NOMO-1 treated with DMSO at 0.1 percent for 48 hours (cell line): ENCODE results near the gene UBN1.
"Not testable (repeated sequence)": the region's sequence is repeated elsewhere in the genome, so short reads cannot be mapped to it uniquely, and the experiment has no call there.

Experiments used
- DNase-seq: peaks from one replicate; lab custom pipeline; 2025; ENCODE audit not compliant: unreplicated experiment; lab: John Stamatoyannopoulos, UW

The UBN1 gene

DNA sequence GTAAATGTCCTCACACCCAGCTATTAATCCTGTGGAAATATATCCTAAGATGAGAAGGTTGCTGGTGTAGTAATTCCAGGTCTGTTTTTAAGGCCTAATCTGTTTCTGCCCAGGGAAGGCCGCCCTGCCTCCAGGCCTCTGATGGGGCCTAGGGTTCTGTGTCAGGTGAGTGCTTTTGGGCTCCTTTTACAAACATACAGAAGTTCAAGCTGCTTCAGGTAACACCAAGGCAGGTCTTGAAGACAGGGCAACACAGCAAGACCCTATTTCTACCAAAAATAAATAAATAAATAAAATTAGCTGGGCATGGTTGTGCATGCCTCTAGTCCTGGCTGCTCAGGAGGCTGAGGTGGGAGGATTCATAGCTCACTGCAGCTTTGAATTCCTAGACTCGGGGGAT lies 80.4 kb downstream of the UBN1 start:
- DNase-seq, result no peak

DNA sequence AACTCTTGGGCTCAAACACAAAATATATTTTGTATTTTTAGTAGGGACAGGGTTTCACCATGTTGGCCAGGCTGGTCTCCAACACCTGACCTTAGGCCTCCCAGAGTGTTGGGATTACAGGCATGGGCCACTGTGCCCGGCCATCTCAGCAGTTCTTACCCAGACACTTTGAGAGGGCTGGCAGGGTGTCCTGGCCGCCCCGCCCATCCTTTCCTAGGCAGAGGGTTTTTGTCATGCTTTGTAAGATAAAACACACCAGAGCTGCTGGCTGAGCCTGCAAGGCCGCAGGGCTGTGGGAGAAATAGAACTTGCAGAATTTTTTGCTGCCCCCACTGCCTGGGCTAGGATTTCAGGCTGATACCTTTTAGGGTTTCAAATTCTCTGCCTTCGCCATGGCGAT lies 80.9 kb downstream of the UBN1 start:
- DNase-seq, result no peak

DNA sequence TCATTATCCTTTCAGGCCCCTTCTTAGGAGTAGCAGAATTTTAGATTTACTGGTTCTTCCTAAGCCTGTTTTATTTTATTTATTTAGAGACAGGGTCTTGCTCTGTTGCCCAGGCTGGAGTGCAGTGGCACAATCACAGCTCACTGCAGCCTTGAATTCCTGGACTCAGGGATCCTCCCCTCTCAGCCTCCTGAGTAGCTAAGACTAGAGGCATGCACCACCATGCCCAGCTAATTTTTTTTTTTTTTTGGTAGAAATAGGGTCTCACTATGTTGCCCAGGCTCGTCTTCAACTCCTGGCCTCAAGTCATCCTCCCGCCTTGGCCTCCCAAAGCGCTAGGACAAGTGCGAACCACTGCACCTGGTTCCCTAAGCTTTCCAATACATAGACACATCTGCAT lies 82.3 kb downstream of the UBN1 start:
- not testable (repeated sequence) for DNase-seq

DNA sequence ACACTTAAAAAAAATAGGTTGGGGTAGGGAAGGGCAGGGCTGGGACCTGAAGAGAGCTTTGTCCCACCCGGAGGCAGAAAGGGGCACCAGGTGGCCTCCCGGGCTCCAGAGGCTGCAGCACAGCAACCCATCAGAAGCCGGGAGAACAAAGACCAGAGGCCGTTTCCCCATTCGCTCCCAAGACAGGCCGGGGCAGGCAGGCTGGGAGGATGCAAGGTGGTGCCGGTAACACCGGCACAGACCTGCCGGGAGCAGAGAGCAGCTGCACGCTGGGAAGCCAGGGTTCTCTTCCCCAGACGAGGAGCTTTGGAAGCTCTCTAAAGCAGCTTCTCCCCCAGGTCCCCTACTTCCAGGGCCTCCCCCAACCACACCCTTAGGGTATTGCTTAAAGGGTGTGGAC lies 84.1 kb downstream of the UBN1 start:
- no peak for DNase-seq
